PFSK-1 (cell line): Measurements from ENCODE around the gene CD27.

Source experiments
- FOXP2 ChIP-seq: optimal IDR thresholded peaks from 2 replicates; pipeline ENCODE3; 2011; ENCODE audit warnings: borderline replicate concordance, control low read depth, inconsistent platforms; ENCODE audit not compliant: insufficient read depth; ENCODE audit errors: extremely low read length, extremely low read depth
- POLR2AphosphoS5 ChIP-seq: IDR thresholded peaks from 2 replicates; pipeline ENCODE4 v1.6.1; 2012; ENCODE audit warnings: low read depth, mild to moderate bottlenecking, control low read depth, low read length, moderate library complexity
- SIN3A ChIP-seq: IDR thresholded peaks from 2 replicates; pipeline ENCODE4 v1.6.1; 2012; ENCODE audit warnings: mild to moderate bottlenecking, low read length, moderate library complexity, borderline replicate concordance; ENCODE audit not compliant: insufficient read depth
- TAF1 ChIP-seq: IDR thresholded peaks from 2 replicates; pipeline ENCODE4 v1.6.1; 2012; ENCODE audit warnings: low read length, control low read depth, borderline replicate concordance; ENCODE audit not compliant: insufficient read depth
- TF ChIP-seq, protein P1 (sequence below), 2 experiments: IDR thresholded peaks; 2 replicates each; pipeline versions ENCODE4 v1.6.1 to v1.8.0; 2011 to 2012; ENCODE audit warnings: low read depth in 2 of 2, low read length in 2 of 2, control low read depth in 1 of 2, inconsistent platforms in 1 of 2, mild to moderate bottlenecking in 1 of 2, moderate library complexity in 1 of 2; ENCODE audit not compliant: insufficient read depth in 1 of 2

DNA sequence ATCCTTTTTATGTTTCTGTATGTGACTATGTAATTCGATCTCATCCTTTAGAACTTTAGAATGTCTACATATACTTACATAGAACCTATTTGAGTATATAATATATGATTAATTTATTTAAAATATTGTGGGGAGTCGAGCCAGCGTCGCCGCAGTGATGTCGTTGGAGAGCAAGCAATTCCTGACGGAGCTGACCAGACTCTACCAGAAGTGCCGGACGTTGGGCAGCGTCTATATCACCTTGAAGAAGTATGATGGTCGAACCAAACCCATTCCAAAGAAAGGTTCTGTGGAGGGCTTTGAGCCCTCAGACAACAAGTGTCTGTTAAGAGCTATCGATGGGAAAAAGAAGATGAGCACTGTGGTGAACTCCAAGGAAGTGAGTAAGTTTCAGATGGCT is 6.4 kb upstream of the CD27 start:
- TF ChIP-seq, protein P1, sequence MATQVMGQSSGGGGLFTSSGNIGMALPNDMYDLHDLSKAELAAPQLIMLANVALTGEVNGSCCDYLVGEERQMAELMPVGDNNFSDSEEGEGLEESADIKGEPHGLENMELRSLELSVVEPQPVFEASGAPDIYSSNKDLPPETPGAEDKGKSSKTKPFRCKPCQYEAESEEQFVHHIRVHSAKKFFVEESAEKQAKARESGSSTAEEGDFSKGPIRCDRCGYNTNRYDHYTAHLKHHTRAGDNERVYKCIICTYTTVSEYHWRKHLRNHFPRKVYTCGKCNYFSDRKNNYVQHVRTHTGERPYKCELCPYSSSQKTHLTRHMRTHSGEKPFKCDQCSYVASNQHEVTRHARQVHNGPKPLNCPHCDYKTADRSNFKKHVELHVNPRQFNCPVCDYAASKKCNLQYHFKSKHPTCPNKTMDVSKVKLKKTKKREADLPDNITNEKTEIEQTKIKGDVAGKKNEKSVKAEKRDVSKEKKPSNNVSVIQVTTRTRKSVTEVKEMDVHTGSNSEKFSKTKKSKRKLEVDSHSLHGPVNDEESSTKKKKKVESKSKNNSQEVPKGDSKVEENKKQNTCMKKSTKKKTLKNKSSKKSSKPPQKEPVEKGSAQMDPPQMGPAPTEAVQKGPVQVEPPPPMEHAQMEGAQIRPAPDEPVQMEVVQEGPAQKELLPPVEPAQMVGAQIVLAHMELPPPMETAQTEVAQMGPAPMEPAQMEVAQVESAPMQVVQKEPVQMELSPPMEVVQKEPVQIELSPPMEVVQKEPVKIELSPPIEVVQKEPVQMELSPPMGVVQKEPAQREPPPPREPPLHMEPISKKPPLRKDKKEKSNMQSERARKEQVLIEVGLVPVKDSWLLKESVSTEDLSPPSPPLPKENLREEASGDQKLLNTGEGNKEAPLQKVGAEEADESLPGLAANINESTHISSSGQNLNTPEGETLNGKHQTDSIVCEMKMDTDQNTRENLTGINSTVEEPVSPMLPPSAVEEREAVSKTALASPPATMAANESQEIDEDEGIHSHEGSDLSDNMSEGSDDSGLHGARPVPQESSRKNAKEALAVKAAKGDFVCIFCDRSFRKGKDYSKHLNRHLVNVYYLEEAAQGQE (IDR thresholded peaks at IDR 0.05; ENCODE audit: insufficient read depth in 1 of 2, low read depth in 2 of 2, low read length in 2 of 2), result no peak
- TF ChIP-seq POLR2AphosphoS5, result no peak
- TF ChIP-seq SIN3A, result no peak
- no peak for TF ChIP-seq TAF1
- no peak for TF ChIP-seq FOXP2
